LNCaP clone FGC (cell line): Measurements from ENCODE around the gene TAGLN.

Source experiments
- DNase-seq: peaks from one replicate; pipeline ENCODE4 v3.0.0-alpha.2; 2011; ENCODE audit warnings: low read depth
- H3K4me3 ChIP-seq: 2 replicates; pipeline ENCODE4 v1.5.1; 2011; ENCODE audit warnings: mild to moderate bottlenecking, low read depth, low read length, control low read depth
- TF ChIP-seq, protein P1 (sequence below): IDR thresholded peaks from 2 replicates; pipeline ENCODE4 v1.5.1; 2012; ENCODE audit warnings: mild to moderate bottlenecking; ENCODE audit not compliant: control insufficient read depth, insufficient read depth; ENCODE audit errors: extremely low read depth

TAGLN gene

DNA sequence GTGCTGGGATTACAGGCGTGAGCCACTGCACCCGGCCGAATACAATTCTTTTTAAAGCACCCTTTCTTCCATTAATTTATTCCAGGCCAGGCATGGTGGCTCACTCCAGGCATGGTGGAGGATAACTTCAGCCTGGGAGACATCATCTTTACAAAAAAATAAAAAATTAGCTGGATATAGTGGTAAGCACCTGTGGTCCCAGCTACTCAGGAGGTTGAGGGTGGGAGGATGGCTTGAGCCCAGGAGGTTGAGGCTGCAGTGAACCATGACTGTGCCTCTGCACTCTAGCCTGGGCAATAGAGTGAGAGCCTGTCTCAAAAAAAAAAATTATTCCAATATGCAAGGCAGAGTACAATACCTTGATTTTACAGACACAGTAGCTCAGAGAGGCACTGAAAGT, 11.4 kb downstream of the TAGLN start:
- no peak for DNase-seq
- H3K4me3 ChIP-seq: no peak overlapping the region
- TF ChIP-seq, protein P1, sequence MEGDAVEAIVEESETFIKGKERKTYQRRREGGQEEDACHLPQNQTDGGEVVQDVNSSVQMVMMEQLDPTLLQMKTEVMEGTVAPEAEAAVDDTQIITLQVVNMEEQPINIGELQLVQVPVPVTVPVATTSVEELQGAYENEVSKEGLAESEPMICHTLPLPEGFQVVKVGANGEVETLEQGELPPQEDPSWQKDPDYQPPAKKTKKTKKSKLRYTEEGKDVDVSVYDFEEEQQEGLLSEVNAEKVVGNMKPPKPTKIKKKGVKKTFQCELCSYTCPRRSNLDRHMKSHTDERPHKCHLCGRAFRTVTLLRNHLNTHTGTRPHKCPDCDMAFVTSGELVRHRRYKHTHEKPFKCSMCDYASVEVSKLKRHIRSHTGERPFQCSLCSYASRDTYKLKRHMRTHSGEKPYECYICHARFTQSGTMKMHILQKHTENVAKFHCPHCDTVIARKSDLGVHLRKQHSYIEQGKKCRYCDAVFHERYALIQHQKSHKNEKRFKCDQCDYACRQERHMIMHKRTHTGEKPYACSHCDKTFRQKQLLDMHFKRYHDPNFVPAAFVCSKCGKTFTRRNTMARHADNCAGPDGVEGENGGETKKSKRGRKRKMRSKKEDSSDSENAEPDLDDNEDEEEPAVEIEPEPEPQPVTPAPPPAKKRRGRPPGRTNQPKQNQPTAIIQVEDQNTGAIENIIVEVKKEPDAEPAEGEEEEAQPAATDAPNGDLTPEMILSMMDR: no peak

DNA sequence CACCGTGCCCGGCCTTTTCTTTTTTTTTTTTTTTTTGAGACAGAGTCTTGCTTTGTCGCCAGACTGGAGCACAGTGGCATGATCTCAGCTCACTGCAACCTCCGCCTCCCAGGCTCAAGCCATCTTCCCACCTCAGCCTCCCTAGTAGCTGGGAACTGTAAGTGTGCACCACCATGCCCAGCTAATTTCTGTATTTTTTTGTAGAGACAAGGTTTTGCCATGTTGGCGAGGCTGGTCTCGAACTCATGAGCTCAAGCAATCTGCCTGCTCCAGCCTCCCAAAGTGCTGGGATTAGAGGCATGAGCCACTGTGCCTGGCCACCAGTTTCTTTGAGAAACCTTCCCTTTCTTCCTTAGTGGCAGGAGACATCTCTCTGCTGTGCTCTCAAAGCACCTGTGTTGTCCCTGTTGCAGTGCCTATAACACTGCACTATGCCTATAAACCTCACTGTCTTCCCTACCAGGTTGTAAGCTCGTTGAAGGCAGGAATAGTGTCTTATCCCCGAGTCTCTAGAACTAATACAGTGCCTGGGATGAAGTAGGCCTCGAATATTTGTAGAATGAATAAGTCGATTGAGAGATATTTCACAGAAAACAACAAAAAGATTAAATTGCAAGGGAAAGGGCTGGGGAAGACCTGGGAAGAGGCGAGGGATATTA, 13.7 kb downstream of the TAGLN start:
- no peak overlapping the region for H3K4me3 ChIP-seq
- TF ChIP-seq, protein P1: no peak
- no peak for DNase-seq

DNA sequence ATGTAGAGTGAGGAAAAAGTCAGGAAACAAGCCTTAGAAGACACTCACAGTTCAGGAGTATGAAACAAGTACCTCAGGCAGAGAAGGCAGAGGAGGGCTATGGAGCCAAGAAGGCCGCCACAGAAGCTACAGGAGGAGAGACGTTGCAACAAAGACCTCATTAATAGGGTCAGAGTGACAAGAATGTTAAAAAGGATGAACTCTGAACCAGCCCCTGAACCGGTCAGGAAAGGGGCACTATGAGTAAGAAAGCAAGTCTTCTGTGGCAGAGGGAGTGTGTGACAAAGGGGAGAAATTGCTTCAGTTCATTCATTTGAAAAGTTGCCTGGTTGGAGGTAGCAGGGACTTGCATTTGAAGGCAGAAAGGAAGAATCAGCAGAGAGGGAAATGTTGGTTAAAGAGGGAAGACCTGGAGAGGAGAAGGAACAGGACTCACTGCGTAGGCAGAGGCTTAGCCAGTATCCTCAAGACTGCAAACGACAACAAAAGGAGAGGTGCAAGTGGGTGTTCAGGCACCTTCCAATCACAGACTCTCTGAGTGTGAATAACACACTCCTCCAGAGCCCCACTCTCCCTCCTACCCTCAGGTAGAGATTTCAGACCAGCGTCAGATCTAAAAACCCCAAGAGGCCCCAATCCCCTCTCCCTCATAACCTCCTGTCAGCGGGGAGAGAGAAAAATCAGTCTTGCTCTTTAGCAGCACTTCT, 15.4 kb downstream of the TAGLN start:
- no peak for DNase-seq
- H3K4me3 ChIP-seq: no peak overlapping the region
- TF ChIP-seq, protein P1: no peak

DNA sequence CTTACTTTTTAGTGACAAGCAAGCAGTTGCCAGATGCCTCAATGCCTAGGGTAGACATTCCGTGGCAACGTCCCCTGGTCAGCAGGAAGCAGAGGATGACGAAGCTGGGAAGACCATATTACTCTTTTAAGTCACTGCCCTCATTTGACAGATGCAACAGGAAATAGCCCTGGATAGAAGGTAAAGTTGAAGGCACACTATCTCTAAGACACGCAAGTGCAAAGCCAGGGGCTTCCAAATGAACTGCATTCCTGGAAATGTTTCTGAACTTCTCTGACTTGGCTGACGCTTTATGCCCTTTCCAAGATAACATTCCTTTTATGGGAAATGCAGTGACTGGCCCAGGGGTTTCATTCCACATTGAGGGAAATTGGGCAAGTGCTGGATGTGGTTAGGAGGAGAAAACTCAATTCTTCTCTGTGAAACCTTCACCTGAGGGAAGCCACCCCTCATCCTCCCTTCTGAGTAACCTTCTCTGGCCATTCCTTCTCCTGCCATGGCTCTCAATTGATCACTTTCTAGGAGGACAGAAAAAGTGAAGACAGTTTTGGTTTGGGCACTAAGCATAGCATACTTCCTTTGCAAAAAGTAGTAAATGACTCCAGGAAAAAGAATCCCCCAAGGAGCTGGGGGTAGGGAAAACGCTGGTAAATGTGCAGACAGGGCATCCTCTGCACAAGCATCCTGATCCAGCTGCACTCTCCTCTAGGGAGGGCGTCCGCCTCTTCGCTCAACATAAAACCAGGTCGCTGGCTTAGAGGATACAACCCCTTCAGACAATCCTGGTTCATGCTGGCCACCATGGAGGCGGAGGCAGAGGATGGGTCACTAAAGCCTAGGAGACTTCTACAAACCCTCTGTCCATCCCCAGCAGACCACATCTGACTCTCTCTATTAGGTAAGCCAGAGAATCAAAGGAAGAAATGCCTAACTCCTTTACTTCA, 18.2 kb downstream of the TAGLN start:
- TF ChIP-seq, protein P1: no peak
- no peak overlapping the region for H3K4me3 ChIP-seq
- DNase-seq: no peak

DNA sequence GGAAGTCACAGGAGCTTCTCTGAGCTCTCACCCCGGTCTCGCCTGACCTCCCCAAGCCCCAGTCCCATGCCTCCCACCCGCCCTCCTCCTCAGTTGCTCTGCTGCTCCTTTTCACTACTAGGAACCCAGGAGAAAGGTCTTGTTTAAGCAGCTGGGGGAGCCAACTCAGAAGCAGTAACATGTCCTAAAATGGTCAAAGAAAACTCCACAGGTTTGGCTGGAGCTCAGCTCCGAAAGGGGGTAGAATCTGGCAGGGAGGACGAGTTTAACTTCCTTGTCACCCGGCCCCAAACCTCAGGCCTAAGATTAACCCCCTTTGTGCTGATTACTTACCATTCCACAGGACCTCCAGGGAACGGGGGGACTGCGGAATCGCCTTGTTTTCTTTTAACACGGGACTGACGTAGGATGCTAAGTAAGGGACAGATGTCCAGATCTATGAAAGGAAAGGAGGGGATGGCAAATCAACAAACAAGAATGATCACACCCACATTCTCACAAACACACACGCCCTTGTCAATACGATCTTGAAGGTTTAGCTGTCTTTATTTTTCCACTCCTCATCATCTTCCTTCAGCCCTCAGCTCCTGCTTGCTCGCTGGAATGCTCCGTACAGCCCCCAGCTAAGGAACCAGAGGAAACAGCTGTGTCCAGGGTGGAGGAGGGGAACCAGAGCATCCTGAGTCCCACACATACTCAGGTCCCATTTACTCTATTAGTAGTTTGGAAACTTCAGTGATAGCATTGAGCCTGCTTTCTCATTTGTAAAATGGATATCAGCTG, 19.2 kb downstream of the TAGLN start:
- H3K4me3 ChIP-seq: no peak overlapping the region
- no peak for DNase-seq
- TF ChIP-seq, protein P1: no peak

DNA sequence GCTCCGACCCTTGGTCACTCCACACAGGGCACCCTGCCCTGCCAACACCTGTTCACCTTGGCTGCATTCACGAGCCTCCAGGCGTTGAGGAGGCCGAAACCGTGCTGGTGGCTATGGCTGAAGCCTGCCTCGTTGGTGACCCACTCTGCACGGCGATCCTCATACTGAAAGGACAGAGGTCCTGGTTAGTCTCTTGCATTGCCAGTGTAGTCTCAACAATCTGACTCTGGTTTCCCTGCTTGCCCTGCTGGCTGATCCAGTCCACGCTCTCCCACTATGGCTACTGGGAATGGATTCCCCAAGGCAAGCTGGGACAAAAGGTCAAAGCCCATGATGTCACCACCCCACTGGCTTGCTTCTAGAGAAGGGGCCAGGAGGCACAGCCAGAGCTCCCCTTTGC, 19.8 kb downstream of the TAGLN start:
- TF ChIP-seq, protein P1: no peak
- DNase-seq: no peak

More for the DNA sequence above, 19.8 kb downstream of the TAGLN start:
- no peak overlapping the region for H3K4me3 ChIP-seq
